B cell (primary cell): Measurements from ENCODE around the gene CLCN1.

Experiments used
- CTCF ChIP-seq: fragments of 200-600 bp; IDR thresholded peaks from one replicate; pipeline ENCODE4 v1.8.0; 2022; ENCODE audit warnings: antibody characterized with exemption, mild to moderate bottlenecking
- EZH2 ChIP-seq: IDR thresholded peaks from 2 replicates; pipeline ENCODE4 v1.6.1; 2012; ENCODE audit warnings: borderline replicate concordance, low read depth, mild to moderate bottlenecking, moderate library complexity, low read length; ENCODE audit not compliant: insufficient read depth, poor library complexity, severe bottlenecking

- TF ChIP-seq CTCF, result no peak
- TF ChIP-seq EZH2, result no peak
Observed at GRCh38 chr7:143287339-143287934, 28.5 kb upstream of the CLCN1 start.
